Measurements from ENCODE around the gene KRTAP23-1. TPM values are rescaled to one million over a fixed set of nuclear protein-coding genes. Genes with fewer than 3 reads are reported as not detected.

Gene KRTAP23-1
- total and polyA plus RNA-seq, 2 of the 4 experiments (the other 2 are of a cell fraction) = not detected

- Histone ChIP-seq H2BK20ac (ENCODE audit: low read depth, low read length) (no peak within 1 kb of the TSS), H2AFZ (replicated peaks; ENCODE audit: low read length, poor library complexity) (no peak within 1 kb of the TSS), H4K8ac (ENCODE audit: low read depth in 2 of 2, low read length in 2 of 2) (no peak within 1 kb of the TSS), H4K20me1 (ENCODE audit: insufficient read depth, low read length) (no peaks in the 10 kb centered on the region), H3K27me3 (ENCODE audit: control insufficient read depth, insufficient read depth, low read length) (no peaks in the 10 kb centered on the region), H3K18ac (ENCODE audit: low read depth, low read length) (no peak within 1 kb of the TSS), H4K5ac (ENCODE audit: low read depth, low read length) (no peak within 1 kb of the TSS), H3K4me3 (ENCODE audit: insufficient read depth, low read depth, low read length) (no peak within 1 kb of the TSS), H3K36me3 (ENCODE audit: control insufficient read depth, insufficient read depth, low read length) (no peaks in the 10 kb centered on the region), H3K9me3 (ENCODE audit: control insufficient read depth, insufficient read depth, low read length) (peaks cover 13% of the 10 kb centered on the region), H3K9ac (ENCODE audit: low read depth, low read length) (no peak within 1 kb of the TSS), H3K4ac (ENCODE audit: low read depth, low read length) (no peak within 1 kb of the TSS), H3K79me1 (ENCODE audit: low read depth in 1 of 2, low read length in 2 of 2) (no peaks in the 10 kb centered on the region), H4K91ac (ENCODE audit: insufficient read depth, low read depth, low read length) (no peak within 1 kb of the TSS), H3K9me1 (ENCODE audit: insufficient read depth, low read length) (no peaks in the 10 kb centered on the region), H3K23ac (ENCODE audit: low read depth, low read length) (no peak within 1 kb of the TSS), H3K56ac (ENCODE audit: extremely low read depth, insufficient read depth, low read length) (no peak within 1 kb of the TSS), H2BK15ac (ENCODE audit: low read depth, low read length) (no peak within 1 kb of the TSS), H2AK9ac (replicated peaks; ENCODE audit: low read depth, low read length, poor library complexity) (no peak within 1 kb of the TSS), H3K4me2 (ENCODE audit: low read depth, low read length) (no peak within 1 kb of the TSS), H2BK5ac (ENCODE audit: low read depth, low read length, poor library complexity, severe bottlenecking) (no peak within 1 kb of the TSS), H2AK5ac (ENCODE audit: low read depth, low read length) (no peak within 1 kb of the TSS), H3K4me1 (ENCODE audit: control insufficient read depth, insufficient read depth, low read length) (no peaks in the 10 kb centered on the region), H2BK120ac (ENCODE audit: low read depth, low read length) (no peak within 1 kb of the TSS), H3K14ac (replicated peaks; ENCODE audit: low read depth, low read length) (no peak within 1 kb of the TSS), H3K27ac (ENCODE audit: insufficient read depth, low read length) (no peak within 1 kb of the TSS)
- ChIA-PET CTCF (interaction anchor here (0.5 kb wide), 1 partner anchor 749 kb away, joined by 6 read pairs; no protein-coding TSS in a partner anchor), POLR2A (ENCODE audit: unreplicated experiment) (no interaction called here)
- dilution Hi-C loops (cut with HindIII; ENCODE audit: low sequenced_read_pairs, unreplicated experiment) = no loop called here
- TF ChIP-seq MAZ (IDR thresholded peaks at IDR 0.05; ENCODE audit: borderline replicate concordance, low read depth, low read length) (no peak), RCOR1 (IDR thresholded peaks at IDR 0.05; ENCODE audit: insufficient replicate concordance, low read length) (no peak), CTCF (conservative IDR thresholded peaks at IDR 0.05; ENCODE audit: low read depth, low read length) (no peak), MXI1 (IDR thresholded peaks at IDR 0.05; ENCODE audit: borderline replicate concordance, low read depth, low read length) (no peak), SMC3 (IDR thresholded peaks at IDR 0.05; ENCODE audit: low read depth, low read length) (no peak), CEBPB (IDR thresholded peaks at IDR 0.05; ENCODE audit: low read depth, low read length) (no peak)
- BruUV-seq (replicated peaks) = no TSS peak
- 77% methylated on average over 4 of the region's 6 CpGs; no CpG with 5 or more reads in 1 of the 2 experiments for WGBS, 2 experiments (ENCODE audit: extremely low coverage in 2 of 2, insufficient read length in 1 of 2)
- ATAC-seq (ENCODE audit: low read depth) (no peak), DNase-seq (no peak)
- intact Hi-C loops (cut with micrococcal nuclease) = no loop called here
- in situ Hi-C loops (cut with MboI; ENCODE audit: low sequenced_read_pairs) = no loop called here
Observed at GRCh38 chr21:30337276-30337744, 11.1 kb downstream of the KRTAP23-1 start, which contains the start of gene KRTAP27-1. Gene KRTAP27-1, minus strand, starts transcription at chr21:30337694. Its CDS starts 26 bp downstream, at chr21:30337668.
